ENCODE results near the gene SUFU.

Gene SUFU

DNA sequence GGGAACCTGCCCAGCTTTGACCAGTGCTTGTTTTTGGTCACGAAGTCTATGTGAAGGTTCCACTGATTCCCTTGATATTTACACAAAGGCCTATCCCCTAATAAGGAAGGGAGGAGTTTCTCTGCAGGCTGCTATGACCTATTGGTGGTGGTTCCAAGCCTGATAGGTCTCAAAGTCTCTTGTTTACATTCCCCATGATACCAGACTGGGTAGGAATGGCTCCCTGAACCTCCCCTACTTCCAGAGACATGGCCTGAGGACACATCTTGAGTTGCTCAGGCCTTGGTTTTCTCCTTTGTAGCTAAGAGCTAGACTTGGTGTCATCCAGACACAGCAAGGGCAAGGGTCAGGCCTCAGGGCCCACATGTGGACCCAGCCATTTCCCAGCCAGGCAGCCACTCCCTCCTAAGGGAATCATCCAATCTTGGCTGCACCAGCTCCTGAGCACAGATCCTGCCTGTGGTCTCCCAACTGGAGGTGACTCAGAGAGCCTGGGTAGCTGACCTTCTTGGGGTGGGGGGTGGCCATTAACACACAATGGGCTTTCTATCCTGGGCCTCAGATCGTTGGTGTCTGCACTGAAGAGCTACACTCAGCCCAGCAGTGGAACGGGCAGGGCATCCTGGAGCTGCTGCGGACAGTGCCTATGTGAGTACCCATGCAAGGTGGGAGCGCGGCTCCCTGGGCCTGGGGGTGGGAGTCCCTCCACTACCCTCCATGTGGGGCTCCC is 89.5 kb downstream of the SUFU start:
- no peak overlapping the region for H3K4me3 ChIP-seq (ENCODE audit: low read depth, low read length)

DNA sequence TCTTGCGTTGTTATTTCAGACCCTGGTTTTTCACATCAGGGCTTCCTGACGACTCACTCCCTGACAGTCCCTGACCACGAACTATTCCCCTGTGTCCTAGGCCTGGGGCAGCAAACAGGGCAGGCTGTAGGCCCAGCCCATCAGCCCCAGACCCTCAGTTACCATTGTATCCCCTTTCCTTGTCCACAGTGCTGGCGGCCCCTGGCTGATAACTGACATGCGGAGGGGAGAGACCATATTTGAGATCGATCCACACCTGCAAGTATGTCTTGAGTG is 90.0 kb downstream of the SUFU start:
- no peak overlapping the region for H3K4me3 ChIP-seq (ENCODE audit: low read depth, low read length)

DNA sequence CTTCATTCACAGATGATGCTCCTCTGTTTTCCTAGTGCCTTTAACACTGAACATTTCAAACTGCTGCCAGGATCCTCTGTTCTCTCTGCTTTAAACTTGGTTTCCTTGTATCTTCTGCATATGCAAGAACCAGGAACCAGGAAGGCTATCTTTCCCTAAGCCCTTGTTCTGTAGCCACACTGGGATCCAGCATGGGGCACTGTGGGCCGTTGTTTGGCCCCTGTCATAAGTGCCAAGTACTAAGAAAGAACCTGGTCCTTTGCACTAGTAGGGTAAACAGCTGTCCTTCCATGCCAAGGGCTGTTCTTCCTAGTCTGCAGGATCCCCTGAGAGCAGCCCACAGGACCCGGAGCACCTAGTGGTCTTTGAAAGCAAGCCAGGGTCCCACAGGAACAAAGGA is 91.5 kb downstream of the SUFU start:
- no peak overlapping the region for H3K4me3 ChIP-seq (ENCODE audit: low read depth, low read length)

DNA sequence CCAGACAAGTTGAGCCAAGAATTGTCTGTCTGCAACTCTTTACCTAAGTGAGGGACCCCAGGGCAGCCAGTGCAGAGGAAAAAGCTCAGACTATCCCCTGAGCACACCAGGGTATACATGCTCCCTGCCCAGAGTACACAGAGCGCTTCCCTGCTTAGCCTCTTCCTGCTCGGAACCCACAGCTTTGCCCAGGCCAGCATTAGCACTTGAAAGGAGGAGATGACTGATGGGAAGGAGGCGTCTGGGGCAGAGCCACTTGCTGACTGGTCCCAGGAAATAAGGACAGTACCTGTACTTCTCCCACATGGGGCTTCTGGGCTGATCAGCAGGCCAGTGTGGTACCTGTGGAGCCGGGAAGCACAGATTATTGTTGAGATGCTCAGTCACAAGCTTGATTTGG is 92.1 kb downstream of the SUFU start:
- H3K4me3 ChIP-seq (ENCODE audit: low read depth, low read length): no peak overlapping the region

DNA sequence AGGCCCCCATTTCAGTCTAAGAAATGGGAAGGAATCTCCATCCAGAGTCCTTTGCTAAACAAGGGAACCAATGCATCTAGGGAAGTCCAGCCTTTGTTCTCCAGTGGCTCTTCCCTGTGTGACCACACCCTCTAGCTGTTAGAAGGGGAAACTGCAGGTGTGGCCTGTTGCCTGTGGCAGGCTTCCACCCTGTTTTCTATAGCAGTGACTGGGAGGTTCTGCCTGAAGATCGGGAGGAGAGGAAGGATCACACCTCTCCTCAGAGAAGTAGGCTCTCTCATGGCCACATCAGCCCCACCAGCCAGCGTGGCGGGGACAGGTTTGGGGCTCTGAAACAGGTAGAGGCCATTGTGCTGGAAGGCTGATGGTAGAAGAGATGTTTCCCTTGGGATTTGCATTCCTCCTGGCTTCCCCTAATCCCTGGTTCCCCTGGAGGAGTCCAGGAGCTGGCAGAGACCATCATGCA is 92.8 kb downstream of the SUFU start:
- H3K4me3 ChIP-seq (ENCODE audit: low read depth, low read length): no peak overlapping the region

DNA sequence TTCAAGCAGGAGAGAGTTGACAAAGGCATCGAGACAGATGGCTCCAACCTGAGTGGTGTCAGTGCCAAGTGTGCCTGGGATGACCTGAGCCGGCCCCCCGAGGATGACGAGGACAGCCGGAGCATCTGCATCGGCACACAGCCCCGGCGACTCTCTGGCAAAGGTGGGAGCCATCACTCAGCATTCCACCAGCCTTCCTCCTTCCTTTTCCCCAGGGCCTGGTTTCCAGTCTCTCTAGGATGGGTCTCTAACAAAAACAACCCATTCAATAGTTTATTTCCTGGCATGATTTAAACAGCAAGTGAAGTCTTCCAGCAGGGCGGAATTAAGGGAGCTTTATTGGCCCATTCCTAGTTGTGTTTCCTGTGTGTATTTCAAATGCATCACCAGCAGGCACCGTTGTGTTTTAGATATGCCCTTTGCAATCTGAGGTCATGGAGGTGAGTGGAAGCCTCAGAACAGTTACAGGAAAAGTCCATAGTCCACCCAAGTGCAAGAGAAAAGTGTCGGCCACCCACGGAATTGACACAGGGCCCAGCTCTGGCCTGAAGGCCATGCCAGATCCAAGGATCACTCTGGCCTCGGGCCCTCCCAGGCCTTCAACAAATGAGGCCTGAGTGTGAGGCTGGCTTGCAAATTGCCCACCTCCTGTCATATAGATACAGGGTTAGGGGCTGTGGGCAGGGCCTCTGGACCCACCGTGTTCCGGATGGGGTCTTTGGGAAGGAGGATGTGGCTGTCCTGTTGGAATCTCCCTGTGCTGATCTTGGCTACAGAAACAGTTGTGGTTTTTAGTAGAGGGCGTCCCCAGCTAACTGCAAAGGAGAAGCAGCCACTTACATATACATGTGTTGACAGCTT is 93.6 kb downstream of the SUFU start:
- H3K4me3 ChIP-seq (ENCODE audit: low read depth, low read length): no peak overlapping the region

DNA sequence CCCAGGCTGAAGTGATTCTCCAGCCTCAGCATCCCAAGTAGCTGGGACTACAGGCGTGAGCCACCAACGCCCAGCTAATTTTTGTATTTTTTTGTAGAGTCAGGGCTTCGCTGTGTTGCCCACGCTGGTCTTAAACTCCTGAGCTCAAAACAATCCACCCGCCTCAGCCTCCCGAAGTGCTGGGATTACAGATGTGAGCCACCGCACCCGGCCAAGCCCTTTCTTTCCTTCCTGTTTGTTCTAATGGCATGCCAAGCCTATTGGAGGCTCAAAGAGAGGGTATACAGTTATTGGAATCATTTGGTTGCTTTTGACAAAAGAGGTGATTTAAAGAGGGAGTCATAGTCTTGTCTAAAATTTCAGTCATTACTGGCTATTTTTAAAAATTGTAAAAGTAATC is 94.5 kb downstream of the SUFU start:
- no peak overlapping the region for H3K4me3 ChIP-seq (ENCODE audit: low read depth, low read length)

DNA sequence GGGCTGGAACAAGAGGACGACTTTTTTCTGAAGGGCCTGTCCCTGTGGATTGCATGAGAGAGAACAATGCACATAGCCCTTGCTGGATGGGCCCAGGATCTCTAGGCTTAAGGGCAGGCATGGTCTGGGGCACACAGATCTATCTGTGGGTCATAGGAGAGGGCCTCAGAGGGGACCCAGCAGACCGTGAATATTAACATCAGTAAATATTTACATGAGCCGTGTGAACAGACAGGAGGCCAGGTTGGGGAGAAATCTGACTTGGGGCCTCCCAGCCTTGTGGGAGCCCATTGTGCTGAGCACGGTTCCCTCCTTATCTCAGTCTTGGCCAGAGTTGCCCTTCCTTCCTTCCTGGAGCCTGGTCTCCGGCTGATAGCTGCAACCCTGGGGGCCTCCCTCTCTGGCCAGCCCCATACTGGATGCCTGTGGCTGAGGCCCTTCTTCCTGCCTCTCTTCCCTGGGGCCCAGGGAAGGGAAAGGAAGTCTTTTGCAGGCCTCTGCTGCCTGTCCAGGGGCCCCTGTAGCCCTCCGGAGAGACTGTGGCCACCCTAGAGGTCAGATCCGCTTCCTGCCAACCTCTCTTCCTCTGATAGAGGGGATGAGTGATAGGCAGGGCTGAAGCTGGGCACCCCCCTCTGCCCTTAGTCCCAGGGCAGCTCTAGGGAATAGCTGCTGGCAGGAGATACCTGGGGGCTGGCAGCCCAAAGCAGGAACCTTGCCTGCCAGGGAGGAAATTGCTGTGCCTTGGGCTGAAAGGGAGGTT is 96.0 kb downstream of the SUFU start:
- H3K4me3 ChIP-seq (ENCODE audit: low read depth, low read length): no peak overlapping the region

DNA sequence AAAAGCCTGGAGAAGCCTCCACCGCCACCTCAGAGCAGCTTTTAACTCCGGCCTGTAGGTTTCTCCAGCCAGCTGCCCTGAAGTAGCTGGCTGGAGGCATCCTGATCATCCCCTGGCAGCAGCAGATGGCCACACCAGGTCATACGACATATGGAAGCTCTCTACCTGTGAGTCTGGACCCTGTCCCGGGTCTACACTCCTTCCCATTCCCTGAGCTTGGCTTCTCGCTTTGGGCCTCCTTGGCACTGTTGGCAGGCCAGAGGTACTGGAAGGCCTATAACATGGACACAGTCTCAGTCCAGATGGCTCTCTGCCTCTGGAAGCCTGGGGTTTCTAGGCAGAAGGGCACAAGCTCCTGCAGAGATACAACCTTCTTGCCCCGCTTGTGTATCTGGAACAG is 97.0 kb downstream of the SUFU start:
- no peak overlapping the region for H3K4me3 ChIP-seq (ENCODE audit: low read depth, low read length)

DNA sequence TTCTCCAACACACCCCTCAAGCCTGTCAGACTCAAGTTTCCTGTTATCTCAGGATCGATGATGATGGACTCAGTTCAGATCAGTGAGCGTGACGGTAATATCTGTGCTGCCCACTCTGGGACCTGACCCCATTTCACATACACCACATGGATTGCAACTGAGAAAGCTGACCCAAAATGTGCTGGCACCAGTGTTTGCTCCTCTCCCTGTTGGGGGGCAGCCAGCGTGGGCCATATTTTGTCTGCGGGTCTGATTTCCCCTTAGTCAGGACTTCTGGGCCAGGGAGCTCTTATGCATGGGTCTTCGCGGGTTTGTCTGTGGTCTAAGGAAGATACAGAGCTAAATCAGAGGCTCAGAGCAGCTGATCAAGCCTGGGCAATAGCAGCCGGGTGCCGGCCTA is 97.9 kb downstream of the SUFU start:
- no peak overlapping the region for H3K4me3 ChIP-seq (ENCODE audit: low read depth, low read length)

DNA sequence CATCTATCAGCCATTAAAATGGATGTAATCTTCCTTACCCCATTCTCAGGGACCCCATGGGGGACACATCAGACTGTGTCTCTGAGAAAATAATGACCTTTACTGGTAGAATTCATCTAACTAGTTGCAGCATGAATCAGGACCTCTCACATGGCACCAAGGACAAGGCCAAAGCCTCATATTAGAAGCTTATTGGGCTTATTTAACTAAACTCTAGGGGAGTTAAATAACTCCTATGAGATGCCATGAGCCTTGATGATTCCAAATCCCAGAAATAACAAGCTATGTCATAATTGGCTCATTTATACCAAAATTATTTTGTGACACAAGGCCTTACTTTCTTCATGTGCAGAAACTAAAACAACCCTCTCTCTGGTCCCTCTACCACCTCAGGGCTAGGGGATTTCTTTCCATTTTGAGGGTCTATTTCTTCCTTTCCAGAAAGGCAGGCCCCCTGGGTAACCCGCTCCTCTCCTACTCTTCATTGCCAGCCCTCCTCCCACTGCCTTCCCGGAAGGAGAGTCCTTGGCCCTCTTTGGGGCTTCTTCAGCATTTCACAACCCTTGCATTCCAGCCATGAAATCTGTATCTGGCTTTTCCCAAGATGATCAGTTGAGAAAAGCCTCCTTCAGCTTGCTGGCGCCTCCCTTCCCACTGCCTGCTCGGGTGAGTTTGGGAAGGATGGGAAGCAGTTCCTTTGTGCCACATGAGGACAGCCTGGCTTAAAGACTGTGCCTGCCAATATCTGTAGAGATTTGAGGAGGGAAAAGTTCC is 98.7 kb downstream of the SUFU start:
- no peak overlapping the region for H3K4me3 ChIP-seq (ENCODE audit: low read depth, low read length)

DNA sequence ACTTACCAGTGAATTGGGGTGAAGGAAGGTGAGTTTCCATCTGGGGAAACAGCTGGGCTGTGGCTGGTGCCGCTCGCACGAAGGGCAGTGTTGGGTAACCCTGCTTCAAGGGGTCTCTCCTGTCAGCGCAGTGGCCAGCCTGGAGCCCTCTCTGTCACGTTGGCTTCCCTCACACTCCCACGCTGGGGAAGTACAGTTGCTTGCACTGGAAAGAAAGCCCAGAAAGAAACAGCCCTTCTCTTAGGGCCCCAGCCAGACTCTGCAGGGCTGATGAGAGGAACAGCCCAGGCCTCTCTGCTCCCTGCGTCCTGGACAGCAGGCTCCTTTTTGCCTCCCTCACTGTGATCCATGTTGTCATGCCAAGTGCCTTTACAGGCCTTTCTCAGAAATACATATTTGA is 100.2 kb downstream of the SUFU start:
- no peak overlapping the region for H3K4me3 ChIP-seq (ENCODE audit: low read depth, low read length)

DNA sequence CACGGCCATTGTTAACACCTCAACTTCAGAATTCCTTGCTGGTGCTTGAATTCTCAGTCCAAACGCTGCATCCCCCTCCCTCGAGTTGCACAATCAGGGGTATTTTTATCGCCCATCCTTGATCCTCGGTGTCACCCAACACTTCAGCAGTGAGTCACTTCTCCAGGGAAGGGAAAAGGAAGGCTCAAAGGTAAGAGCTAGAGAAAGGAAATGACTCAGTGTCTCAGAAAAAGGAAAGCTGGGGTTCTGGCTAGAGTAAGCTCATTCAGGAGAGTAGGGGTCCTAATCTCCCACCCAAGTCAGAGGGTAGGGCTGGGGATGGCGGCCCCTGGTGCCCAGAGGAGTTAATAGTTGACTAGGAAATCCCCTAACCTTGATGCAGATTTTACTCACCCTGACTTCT is 100.7 kb downstream of the SUFU start:
- no peak overlapping the region for H3K4me3 ChIP-seq (ENCODE audit: low read depth, low read length)

DNA sequence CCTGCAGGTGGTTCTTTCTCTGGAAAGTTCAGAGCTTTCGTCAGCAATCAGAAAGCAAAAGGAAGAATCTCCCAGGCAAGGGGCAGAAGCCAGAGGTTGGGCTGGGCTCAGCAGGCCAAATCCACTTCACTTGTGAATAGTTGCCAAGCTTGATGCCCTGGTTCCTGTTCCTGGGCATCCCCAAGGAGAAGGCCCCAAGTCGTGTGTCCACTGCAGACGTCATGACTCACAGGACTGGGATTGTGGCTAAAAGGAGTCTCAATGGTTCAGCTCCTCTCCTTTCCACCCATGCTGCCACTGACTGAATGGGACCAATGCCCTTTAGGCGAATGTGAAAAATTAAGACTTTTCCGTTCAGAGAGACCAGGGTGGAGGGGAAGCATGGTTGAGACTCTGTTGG is 101.9 kb downstream of the SUFU start:
- no peak overlapping the region for H3K4me3 ChIP-seq (ENCODE audit: low read depth, low read length)

DNA sequence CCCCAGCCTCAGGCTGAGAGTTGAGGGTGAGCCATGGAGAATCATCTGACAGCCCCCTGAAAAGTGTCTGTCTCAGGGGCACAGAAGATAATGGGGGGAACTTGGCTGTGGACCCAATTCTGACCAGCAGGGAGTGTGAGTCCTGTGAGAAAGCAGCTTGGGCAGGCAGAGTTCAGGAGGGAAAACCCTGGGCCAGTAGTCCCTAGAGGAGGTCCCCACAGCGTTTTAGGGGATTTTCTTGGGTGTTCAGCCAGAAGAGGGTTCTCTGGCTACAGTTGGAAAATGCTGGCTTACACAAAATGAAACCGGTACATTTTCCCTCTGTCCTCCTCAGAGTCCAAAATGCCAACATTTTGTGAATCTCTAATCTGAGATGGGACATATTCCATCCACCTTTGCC is 104.7 kb downstream of the SUFU start:
- no peak overlapping the region for H3K4me3 ChIP-seq (ENCODE audit: low read depth, low read length)

DNA sequence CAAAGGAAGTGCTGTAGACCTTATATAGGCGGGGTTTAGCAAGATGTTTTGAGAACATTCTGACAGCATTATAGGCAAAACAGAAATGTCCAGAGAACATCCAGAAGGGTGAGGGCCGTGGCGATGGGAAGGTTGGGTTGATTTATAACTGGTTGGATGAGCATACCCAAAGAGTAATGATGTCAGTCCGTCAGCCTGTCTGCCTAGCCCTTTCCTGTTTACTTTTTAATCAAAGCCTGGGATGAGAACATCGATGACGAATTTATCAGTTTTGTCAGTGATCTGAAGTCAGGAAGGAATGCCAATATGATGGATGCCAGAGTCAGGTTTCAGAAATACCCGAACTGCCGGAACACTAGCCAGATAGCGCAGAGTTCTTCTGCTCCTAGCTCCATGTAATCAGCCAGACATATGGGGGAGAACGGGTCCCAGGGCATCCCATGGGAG is 106.7 kb downstream of the SUFU start:
- H3K4me3 ChIP-seq (ENCODE audit: low read depth, low read length): no peak overlapping the region

DNA sequence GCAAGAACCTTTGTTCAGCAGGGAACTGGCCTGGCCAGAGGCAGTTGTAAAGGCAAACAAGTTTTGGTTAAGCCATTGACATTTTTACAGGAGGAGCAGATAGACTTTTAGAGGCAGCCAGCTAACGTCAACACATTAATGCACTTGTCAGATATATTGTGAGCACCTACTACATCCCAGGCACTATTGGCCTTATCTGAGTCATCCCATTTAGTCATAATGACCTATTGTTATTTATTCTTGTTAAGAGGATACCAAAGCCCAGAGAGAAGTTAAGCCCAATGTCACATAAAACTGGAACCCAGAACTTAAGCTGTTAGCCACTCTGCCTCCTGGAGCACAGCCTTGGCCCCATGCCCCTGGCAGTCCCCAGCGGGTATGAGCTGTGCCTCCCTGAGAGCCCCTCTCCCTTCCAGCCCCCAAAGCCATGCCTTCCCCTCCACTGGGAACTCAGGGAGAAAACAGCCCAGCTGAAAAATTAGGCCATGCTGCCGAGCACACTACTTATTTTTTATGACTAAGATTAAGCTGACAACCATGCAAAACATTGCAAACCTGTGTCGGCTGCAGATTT is 107.8 kb downstream of the SUFU start:
- H3K4me3 ChIP-seq (ENCODE audit: low read depth, low read length): no peak overlapping the region

DNA sequence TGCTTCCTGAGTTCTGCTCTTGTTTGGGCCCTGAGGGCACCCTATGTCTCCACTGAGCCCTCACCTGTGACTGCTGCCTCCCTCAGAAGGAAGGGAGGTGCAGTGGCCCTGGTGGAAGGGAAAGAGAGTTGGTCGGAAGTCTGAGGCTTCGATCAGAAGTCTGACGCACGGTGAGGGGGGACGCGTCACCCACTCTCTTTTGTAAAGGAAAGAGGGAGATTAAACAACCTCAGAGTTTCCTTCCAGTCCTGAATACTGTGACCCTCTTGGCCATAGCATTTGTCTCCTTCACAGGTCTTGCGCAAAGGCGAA is 109.1 kb downstream of the SUFU start:
- no peak overlapping the region for H3K4me3 ChIP-seq (ENCODE audit: low read depth, low read length)

DNA sequence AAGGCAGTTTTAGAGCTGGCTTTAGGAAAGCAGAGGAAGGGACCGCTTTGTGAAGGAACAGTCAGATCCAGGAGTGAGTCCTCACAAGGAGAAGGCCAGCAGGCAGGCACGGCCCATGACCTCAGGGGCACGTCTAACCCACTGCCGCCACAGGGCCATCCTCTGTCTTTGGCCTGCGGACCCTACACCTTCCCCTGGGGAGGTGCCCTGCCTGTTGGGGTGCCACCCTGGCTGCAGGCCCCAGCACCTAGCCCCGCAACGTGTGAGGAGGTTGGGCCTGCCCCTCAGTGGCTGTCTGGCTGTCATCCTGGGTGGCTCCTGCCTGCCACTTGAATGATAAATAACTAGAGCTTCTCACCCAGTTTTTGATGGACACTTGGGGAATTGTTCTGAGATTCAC is 109.5 kb downstream of the SUFU start:
- H3K4me3 ChIP-seq (ENCODE audit: low read depth, low read length): no peak overlapping the region

DNA sequence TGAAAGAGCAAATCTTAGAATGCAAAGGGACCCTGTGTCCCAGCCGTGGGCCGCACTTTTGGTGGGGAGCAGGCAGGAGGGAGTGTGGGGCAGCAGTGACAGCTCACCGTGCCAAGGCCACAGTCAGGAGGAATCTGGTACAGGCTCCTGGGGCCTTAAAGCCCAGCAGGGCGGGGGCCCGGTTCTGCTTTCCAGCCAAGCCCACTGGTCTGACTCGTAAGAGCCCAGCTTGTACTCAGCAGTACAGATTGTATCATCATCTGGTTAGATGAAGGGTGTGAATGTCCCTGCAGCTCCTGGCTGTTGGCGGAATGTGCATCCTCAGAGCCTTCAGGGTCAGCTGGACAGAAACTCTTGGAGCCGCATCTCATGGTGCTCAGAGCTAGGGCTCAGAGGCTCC is 110.0 kb downstream of the SUFU start:
- no peak overlapping the region for H3K4me3 ChIP-seq (ENCODE audit: low read depth, low read length)

DNA sequence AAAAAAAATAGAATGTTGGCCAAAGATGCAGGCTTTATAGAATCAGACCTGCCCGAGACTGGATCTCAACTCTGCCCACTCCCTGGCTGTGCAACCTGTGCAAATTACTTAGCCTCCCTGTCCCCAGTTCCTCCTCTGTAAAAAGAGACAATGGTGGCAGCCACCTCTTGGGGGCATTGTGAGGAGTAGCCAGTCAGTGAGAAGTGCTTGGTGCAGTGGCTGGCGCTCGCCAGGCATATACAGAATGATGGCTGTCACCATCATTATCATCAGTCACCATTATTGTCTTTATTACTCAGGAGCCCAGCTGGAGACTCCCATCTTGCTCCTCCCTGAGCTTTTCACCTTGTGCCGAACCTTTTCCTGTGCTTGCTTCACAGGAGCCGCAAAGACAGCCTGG is 111.1 kb downstream of the SUFU start:
- H3K4me3 ChIP-seq (ENCODE audit: low read depth, low read length): no peak overlapping the region

All from iPS-11a (cell line).